Measurements from ENCODE around the gene ANKUB1. TPM values are rescaled to one million over a fixed set of nuclear protein-coding genes. Genes with fewer than 3 reads are reported as not detected.

Gene ANKUB1
- total RNA-seq, 1 experiment from 2014 or later, result not detected

DNA sequence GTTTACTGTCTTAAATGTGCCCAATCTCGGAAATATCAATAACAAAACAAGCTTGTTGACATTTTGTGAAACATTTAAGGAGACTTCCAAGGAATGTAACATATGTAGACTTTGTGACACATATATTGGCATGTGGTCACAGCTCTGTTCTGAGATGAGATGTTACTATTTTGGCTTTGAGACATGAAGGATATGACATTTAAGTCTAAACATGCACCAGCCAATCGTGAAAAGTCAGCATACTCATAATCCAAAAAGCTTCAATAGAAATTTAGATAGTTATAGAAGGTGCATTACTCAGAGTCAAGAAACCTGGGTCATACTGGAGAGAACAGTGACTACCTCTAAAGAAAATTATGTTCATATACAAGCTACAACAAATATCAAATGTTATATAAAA lies 53.5 kb downstream of the ANKUB1 start (continued):
- TF ChIP-seq, protein P1, sequence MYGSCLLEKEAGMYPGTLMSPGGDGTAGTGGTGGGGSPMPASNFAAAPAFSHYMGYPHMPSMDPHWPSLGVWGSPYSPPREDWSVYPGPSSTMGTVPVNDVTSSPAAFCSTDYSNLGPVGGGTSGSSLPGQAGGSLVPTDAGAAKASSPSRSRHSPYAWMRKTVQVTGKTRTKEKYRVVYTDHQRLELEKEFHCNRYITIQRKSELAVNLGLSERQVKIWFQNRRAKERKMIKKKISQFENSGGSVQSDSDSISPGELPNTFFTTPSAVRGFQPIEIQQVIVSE (CRISPR knock-in tag; IDR thresholded peaks at IDR 0.05; ENCODE audit: borderline replicate concordance), result no peak
- TF ChIP-seq RELA (CRISPR knock-in tag; IDR thresholded peaks at IDR 0.05; ENCODE audit: borderline replicate concordance) (no peak), ATF1 (CRISPR knock-in tag; IDR thresholded peaks at IDR 0.05) (no peak), SP1 (CRISPR knock-in tag; conservative IDR thresholded peaks at IDR 0.05) (no peak), SMAD3 (CRISPR knock-in tag; IDR thresholded peaks at IDR 0.05; ENCODE audit: borderline replicate concordance) (no peak), ZNF263 (CRISPR knock-in tag; IDR thresholded peaks at IDR 0.05; ENCODE audit: low read depth) (no peak)
- TF ChIP-seq, protein P2, sequence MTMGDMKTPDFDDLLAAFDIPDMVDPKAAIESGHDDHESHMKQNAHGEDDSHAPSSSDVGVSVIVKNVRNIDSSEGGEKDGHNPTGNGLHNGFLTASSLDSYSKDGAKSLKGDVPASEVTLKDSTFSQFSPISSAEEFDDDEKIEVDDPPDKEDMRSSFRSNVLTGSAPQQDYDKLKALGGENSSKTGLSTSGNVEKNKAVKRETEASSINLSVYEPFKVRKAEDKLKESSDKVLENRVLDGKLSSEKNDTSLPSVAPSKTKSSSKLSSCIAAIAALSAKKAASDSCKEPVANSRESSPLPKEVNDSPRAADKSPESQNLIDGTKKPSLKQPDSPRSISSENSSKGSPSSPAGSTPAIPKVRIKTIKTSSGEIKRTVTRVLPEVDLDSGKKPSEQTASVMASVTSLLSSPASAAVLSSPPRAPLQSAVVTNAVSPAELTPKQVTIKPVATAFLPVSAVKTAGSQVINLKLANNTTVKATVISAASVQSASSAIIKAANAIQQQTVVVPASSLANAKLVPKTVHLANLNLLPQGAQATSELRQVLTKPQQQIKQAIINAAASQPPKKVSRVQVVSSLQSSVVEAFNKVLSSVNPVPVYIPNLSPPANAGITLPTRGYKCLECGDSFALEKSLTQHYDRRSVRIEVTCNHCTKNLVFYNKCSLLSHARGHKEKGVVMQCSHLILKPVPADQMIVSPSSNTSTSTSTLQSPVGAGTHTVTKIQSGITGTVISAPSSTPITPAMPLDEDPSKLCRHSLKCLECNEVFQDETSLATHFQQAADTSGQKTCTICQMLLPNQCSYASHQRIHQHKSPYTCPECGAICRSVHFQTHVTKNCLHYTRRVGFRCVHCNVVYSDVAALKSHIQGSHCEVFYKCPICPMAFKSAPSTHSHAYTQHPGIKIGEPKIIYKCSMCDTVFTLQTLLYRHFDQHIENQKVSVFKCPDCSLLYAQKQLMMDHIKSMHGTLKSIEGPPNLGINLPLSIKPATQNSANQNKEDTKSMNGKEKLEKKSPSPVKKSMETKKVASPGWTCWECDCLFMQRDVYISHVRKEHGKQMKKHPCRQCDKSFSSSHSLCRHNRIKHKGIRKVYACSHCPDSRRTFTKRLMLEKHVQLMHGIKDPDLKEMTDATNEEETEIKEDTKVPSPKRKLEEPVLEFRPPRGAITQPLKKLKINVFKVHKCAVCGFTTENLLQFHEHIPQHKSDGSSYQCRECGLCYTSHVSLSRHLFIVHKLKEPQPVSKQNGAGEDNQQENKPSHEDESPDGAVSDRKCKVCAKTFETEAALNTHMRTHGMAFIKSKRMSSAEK (CRISPR knock-in tag; IDR thresholded peaks at IDR 0.05; ENCODE audit: borderline replicate concordance), result no peak
- TF ChIP-seq, protein P3, sequence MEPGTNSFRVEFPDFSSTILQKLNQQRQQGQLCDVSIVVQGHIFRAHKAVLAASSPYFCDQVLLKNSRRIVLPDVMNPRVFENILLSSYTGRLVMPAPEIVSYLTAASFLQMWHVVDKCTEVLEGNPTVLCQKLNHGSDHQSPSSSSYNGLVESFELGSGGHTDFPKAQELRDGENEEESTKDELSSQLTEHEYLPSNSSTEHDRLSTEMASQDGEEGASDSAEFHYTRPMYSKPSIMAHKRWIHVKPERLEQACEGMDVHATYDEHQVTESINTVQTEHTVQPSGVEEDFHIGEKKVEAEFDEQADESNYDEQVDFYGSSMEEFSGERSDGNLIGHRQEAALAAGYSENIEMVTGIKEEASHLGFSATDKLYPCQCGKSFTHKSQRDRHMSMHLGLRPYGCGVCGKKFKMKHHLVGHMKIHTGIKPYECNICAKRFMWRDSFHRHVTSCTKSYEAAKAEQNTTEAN (CRISPR knock-in tag; IDR thresholded peaks at IDR 0.05), result no peak

DNA sequence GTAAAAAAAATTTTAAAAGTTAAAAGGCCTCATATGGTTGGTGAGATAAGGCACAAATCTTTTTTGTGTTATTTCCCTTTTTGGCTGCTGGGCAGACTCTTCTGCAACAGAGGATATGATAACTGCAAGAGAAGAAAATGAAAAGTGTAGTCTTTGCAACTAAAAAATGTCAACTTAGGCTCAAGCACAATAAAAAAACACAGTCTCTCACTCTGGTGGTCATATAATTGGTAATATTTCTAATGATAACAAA lies 55.5 kb downstream of the ANKUB1 start:
- no peaks in the 10 kb centered on the region for H3K4me1 Mint-ChIP-seq
- H3K27ac Mint-ChIP-seq, result no peak overlapping the region
- no peak for ATAC-seq
- H3K36me3 Mint-ChIP-seq, result peaks cover 12% of the 10 kb centered on the region; the same call in 1 of the 2 replicates
- H3K27me3 Mint-ChIP-seq (ENCODE audit: low read depth), result no peaks in the 10 kb centered on the region
- POLR2A ChIA-PET, result no interaction called here
- DNase-seq (ENCODE audit: low spot score), result no peak
- CTCF ChIA-PET, result no interaction called here
- H3K9me3 Mint-ChIP-seq, result no peaks in the 10 kb centered on the region
- H3K4me3 Mint-ChIP-seq, result no peak overlapping the region
- TF ChIP-seq, protein P4, sequence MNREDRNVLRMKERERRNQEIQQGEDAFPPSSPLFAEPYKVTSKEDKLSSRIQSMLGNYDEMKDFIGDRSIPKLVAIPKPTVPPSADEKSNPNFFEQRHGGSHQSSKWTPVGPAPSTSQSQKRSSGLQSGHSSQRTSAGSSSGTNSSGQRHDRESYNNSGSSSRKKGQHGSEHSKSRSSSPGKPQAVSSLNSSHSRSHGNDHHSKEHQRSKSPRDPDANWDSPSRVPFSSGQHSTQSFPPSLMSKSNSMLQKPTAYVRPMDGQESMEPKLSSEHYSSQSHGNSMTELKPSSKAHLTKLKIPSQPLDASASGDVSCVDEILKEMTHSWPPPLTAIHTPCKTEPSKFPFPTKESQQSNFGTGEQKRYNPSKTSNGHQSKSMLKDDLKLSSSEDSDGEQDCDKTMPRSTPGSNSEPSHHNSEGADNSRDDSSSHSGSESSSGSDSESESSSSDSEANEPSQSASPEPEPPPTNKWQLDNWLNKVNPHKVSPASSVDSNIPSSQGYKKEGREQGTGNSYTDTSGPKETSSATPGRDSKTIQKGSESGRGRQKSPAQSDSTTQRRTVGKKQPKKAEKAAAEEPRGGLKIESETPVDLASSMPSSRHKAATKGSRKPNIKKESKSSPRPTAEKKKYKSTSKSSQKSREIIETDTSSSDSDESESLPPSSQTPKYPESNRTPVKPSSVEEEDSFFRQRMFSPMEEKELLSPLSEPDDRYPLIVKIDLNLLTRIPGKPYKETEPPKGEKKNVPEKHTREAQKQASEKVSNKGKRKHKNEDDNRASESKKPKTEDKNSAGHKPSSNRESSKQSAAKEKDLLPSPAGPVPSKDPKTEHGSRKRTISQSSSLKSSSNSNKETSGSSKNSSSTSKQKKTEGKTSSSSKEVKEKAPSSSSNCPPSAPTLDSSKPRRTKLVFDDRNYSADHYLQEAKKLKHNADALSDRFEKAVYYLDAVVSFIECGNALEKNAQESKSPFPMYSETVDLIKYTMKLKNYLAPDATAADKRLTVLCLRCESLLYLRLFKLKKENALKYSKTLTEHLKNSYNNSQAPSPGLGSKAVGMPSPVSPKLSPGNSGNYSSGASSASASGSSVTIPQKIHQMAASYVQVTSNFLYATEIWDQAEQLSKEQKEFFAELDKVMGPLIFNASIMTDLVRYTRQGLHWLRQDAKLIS (CRISPR knock-in tag; IDR thresholded peaks at IDR 0.05; ENCODE audit: borderline replicate concordance), result no peak
- TF ChIP-seq RORB (CRISPR knock-in tag; IDR thresholded peaks at IDR 0.05), result no peak
- TF ChIP-seq TEAD4 (CRISPR knock-in tag; IDR thresholded peaks at IDR 0.05), result no peak
- TF ChIP-seq NR2C2 (CRISPR knock-in tag; IDR thresholded peaks at IDR 0.05), result no peak
- TF ChIP-seq, protein P5, sequence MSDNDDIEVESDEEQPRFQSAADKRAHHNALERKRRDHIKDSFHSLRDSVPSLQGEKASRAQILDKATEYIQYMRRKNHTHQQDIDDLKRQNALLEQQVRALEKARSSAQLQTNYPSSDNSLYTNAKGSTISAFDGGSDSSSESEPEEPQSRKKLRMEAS (CRISPR knock-in tag; IDR thresholded peaks at IDR 0.05), result no peak
- TF ChIP-seq HMGA2 (CRISPR knock-in tag; IDR thresholded peaks at IDR 0.05), result no peak
- TF ChIP-seq NR1H2 (CRISPR knock-in tag; IDR thresholded peaks at IDR 0.05), result no peak
- no peak for TF ChIP-seq ATF1 (CRISPR knock-in tag; IDR thresholded peaks at IDR 0.05)
- TF ChIP-seq, protein P6, sequence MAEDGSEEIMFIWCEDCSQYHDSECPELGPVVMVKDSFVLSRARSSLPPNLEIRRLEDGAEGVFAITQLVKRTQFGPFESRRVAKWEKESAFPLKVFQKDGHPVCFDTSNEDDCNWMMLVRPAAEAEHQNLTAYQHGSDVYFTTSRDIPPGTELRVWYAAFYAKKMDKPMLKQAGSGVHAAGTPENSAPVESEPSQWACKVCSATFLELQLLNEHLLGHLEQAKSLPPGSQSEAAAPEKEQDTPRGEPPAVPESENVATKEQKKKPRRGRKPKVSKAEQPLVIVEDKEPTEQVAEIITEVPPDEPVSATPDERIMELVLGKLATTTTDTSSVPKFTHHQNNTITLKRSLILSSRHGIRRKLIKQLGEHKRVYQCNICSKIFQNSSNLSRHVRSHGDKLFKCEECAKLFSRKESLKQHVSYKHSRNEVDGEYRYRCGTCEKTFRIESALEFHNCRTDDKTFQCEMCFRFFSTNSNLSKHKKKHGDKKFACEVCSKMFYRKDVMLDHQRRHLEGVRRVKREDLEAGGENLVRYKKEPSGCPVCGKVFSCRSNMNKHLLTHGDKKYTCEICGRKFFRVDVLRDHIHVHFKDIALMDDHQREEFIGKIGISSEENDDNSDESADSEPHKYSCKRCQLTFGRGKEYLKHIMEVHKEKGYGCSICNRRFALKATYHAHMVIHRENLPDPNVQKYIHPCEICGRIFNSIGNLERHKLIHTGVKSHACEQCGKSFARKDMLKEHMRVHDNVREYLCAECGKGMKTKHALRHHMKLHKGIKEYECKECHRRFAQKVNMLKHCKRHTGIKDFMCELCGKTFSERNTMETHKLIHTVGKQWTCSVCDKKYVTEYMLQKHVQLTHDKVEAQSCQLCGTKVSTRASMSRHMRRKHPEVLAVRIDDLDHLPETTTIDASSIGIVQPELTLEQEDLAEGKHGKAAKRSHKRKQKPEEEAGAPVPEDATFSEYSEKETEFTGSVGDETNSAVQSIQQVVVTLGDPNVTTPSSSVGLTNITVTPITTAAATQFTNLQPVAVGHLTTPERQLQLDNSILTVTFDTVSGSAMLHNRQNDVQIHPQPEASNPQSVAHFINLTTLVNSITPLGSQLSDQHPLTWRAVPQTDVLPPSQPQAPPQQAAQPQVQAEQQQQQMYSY (CRISPR knock-in tag; IDR thresholded peaks at IDR 0.05), result no peak
- TF ChIP-seq, protein P7, sequence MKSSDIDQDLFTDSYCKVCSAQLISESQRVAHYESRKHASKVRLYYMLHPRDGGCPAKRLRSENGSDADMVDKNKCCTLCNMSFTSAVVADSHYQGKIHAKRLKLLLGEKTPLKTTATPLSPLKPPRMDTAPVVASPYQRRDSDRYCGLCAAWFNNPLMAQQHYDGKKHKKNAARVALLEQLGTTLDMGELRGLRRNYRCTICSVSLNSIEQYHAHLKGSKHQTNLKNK (CRISPR knock-in tag; IDR thresholded peaks at IDR 0.05), result no peak
- TF ChIP-seq, protein P8, sequence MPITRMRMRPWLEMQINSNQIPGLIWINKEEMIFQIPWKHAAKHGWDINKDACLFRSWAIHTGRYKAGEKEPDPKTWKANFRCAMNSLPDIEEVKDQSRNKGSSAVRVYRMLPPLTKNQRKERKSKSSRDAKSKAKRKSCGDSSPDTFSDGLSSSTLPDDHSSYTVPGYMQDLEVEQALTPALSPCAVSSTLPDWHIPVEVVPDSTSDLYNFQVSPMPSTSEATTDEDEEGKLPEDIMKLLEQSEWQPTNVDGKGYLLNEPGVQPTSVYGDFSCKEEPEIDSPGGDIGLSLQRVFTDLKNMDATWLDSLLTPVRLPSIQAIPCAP (CRISPR knock-in tag; IDR thresholded peaks at IDR 0.05), result no peak
- no peak for TF ChIP-seq ZNF317 (CRISPR knock-in tag; IDR thresholded peaks at IDR 0.05; ENCODE audit: borderline replicate concordance, low read depth)
- TF ChIP-seq, protein P9, sequence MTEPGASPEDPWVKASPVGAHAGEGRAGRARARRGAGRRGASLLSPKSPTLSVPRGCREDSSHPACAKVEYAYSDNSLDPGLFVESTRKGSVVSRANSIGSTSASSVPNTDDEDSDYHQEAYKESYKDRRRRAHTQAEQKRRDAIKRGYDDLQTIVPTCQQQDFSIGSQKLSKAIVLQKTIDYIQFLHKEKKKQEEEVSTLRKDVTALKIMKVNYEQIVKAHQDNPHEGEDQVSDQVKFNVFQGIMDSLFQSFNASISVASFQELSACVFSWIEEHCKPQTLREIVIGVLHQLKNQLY (CRISPR knock-in tag; IDR thresholded peaks at IDR 0.05), result no peak
- no peak for TF ChIP-seq RELA (CRISPR knock-in tag; IDR thresholded peaks at IDR 0.05; ENCODE audit: borderline replicate concordance)
- TF ChIP-seq ZNF263 (CRISPR knock-in tag; IDR thresholded peaks at IDR 0.05; ENCODE audit: low read depth), result no peak
- TF ChIP-seq JAZF1 (CRISPR knock-in tag; IDR thresholded peaks at IDR 0.05), result no peak

All from WTC11 (cell line).